Pancreas (tissue), 10 donors: ENCODE results near the gene HINT2. TPM values are rescaled to one million over a fixed set of nuclear protein-coding genes. Genes with fewer than 3 reads are reported as not detected.

ENCODE experiments used
- ATAC-seq, 4 donors: fragments of 200-7000 bp; cut with Tn5 transposase; one replicate each; pipeline versions ENCODE4 v1.8.0 to v1.9.1; 2020; ENCODE audit warnings: mild to moderate bottlenecking in 4 of 4, moderate library complexity in 4 of 4
- DNase-seq, 6 donors: peaks; one replicate each; pipeline ENCODE4 v3.0.0-alpha.2; 2020
- FAIRE-seq: peaks from 2 replicates; lab custom pipeline; 2012; peaks lifted over from hg19 to GRCh38; lab: Jason Lieb, UNC
- H3K27ac ChIP-seq, 4 donors: fragments of 200-600 bp; sonication (generic); 1 replicate in 3 of 4; 2 replicates in 1 of 4; pipeline versions ENCODE4 v1.5.0 to v1.8.0; 2020
- H3K27me3 ChIP-seq, 4 donors: fragments of 200-600 bp; one replicate each; pipeline ENCODE4 v1.8.0; 2021
- H3K36me3 ChIP-seq, 3 donors: fragments of 200-600 bp; sonication (generic) in 1 of 3; one replicate each; pipeline versions ENCODE4 v1.5.0 to v1.8.0; 2020 to 2021
- H3K4me1 ChIP-seq, 3 donors: fragments of 200-600 bp; one replicate each; pipeline ENCODE4 v1.8.0; 2021
- H3K4me3 ChIP-seq, 4 donors: fragments of 200-600 bp; sonication (generic) in 2 of 4; one replicate each; pipeline versions ENCODE4 v1.5.0 to v1.8.0; 2020 to 2021
- H3K9me3 ChIP-seq, 4 donors: fragments of 200-600 bp; one replicate each; pipeline ENCODE4 v1.8.0; 2021
- WGBS, 2 donors: extraction: QIAGEN DNeasy Blood & Tissue Kit; methylation state at CpG; one replicate each; pipeline ENCODE4 v1.1.7; 2013; 5-methylcytosine and 5-hydroxymethylcytosine counted together
- intact Hi-C, 3 donors: fragments of 100-400 bp; cut with DNase I; formaldehyde crosslinking; loops; one replicate each; pipeline versions ENCODE4 v1.11.1 to v1.14.2; 2022
- polyA plus RNA-seq, 2 donors: library from polyadenylated mRNA; stranded (reverse); fragments of 200-250 nt; gene quantifications; one replicate each; pipeline ENCODE4 v1.2.3, GENCODE V29; 2013
- total RNA-seq, 6 donors: library from RNA; stranded (reverse); fragmentation: NEBNext Ultra II Directional in 4 of 6; extraction: Animal tissue kit (Norgen Biotek cat#: 25700) in 4 of 6; gene quantifications; one replicate each; pipeline versions ENCODE4 v1.2.1 to v1.2.4, GENCODE V29; 2021 to 2023
- TF ChIP-seq, protein P1 (sequence below), 4 donors: fragments of 200-600 bp; sonication (generic) in 3 of 4; IDR thresholded peaks; one replicate each; pipeline versions ENCODE4 v1.5.0 to v1.8.0; 2021; ENCODE audit warnings: antibody characterized with exemption in 4 of 4
- donor health status: healthy with polysubstance abuse.
- donor health status: DM: no; HTN: no; CAD: no; lungs with moderate emphysema.
- donor health status: DM: no; HTN: no; CAD: no.
- donor health status: control.
- donor health status: control.
- donor health status: Bipolar disorder and iron deficiency.
- donor health status: DM: yes; HTN: yes; CAD: no.
- donor health status: DM: no; HTN: no; CAD: no.
- donor health status: DM: no; HTN: no; CAD: no.
- donor health status: DM: yes; HTN: yes; CAD: no.

HINT2 gene
- total and polyA plus RNA-seq, 8 donors: 20.6 to 64.2 (median 34.0) TPM

DNA sequence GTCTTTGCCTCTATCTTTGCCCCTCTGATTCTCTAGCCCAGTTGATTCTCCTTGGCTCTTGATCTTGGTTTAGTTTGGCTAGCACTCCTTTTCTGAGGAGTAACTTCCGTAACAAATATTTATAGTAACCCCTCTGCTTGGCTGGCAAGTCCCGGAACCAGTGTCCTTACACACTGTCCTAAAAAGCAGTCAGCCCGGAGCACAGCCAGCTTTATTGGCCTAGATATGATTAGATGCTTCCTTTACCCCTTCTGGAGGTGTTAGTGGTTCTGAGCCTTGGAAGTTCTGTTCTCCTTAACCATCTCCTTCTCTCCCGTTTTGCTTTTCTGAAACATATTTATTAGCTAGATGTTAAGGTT lies 43.8 kb downstream of the HINT2 start:
- Histone ChIP-seq H3K4me1 (peaks cover 12 to 25% (median 19%) of the 10 kb centered on the region in 3 donors), H3K9me3 (no peaks in the 10 kb centered on the region), H3K36me3 (no peaks in the 10 kb centered on the region), H3K27ac (peak overlapping the region; percentile 28 to 80 (median 58)), H3K4me3 (peak overlapping the region in 1 of 4 donors; percentile 2), H3K27me3 (no peaks in the 10 kb centered on the region)
- DNase-seq (peak in 1 of 6 donors; percentile 39), ATAC-seq (peak; percentile 66 to 82 (median 74)), FAIRE-seq (no peak)
- intact Hi-C loops: no loop called here
- WGBS, 2 donors: 4% methylated on average over 4 of the region's 4 CpGs
- TF ChIP-seq, protein P1, sequence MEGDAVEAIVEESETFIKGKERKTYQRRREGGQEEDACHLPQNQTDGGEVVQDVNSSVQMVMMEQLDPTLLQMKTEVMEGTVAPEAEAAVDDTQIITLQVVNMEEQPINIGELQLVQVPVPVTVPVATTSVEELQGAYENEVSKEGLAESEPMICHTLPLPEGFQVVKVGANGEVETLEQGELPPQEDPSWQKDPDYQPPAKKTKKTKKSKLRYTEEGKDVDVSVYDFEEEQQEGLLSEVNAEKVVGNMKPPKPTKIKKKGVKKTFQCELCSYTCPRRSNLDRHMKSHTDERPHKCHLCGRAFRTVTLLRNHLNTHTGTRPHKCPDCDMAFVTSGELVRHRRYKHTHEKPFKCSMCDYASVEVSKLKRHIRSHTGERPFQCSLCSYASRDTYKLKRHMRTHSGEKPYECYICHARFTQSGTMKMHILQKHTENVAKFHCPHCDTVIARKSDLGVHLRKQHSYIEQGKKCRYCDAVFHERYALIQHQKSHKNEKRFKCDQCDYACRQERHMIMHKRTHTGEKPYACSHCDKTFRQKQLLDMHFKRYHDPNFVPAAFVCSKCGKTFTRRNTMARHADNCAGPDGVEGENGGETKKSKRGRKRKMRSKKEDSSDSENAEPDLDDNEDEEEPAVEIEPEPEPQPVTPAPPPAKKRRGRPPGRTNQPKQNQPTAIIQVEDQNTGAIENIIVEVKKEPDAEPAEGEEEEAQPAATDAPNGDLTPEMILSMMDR (IDR thresholded peaks at IDR 0.05): no peak

DNA sequence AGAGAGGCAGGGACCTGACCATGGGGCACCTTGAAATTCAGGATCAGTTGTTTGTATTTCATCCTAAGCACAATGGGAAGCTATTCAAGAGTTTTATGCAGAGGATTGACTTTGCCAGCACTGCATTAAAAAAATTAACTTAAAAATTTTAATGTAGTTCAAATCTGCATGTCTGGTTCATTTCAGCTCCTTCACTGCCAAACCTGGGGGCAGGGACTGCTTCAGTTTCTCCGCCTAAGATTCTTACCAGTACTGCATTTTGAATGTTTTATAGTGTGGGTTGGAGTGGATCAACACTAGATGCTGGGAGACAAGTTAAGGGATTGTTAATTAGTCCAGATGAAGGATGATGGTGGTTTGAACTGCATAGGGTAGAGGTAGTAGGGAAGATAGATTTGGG lies 45.1 kb downstream of the HINT2 start:
- Histone ChIP-seq H3K27me3 (no peaks in the 10 kb centered on the region), H3K4me1 (peaks cover 12 to 25% (median 19%) of the 10 kb centered on the region in 3 donors), H3K4me3 (no peak overlapping the region), H3K27ac (no peak overlapping the region), H3K36me3 (no peaks in the 10 kb centered on the region), H3K9me3 (no peaks in the 10 kb centered on the region)
- DNase-seq: no peak
- intact Hi-C loops: no loop called here
- ATAC-seq: no peak
- TF ChIP-seq, protein P1 (IDR thresholded peaks at IDR 0.05): no peak
- WGBS, 2 donors: 95 to 98% methylated on average over 1 of the region's 1 CpG
- no peak for FAIRE-seq

DNA sequence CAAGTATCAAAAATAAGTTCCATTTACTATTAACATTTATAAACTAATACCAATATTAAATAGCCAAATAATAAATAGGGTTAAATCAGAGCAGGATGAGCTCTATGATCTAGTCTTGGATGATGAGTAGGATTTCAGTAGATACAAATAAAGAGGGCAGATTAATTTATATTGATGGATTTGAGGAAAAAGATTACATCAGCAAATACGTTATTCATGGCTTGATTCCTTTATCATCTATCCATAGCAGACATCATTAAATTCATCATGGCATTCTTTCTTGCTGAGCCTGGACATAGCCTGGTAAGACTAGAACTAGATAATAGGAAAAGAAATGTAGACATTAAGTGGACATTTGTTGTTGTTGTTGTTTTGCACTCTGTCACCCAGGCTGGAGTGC lies 47.4 kb downstream of the HINT2 start:
- FAIRE-seq (no peak), ATAC-seq (no peak), DNase-seq (no peak)
- H3K36me3 ChIP-seq: no peaks in the 10 kb centered on the region
- no peaks in the 10 kb centered on the region for H3K9me3 ChIP-seq
- H3K4me1 ChIP-seq: peaks cover 12 to 24% (median 17%) of the 10 kb centered on the region in 3 donors
- no peak overlapping the region for H3K4me3 ChIP-seq
- intact Hi-C loops: no loop called here
- WGBS, 2 donors: 88 to 92% methylated on average over 1 of the region's 1 CpG
- no peaks in the 10 kb centered on the region for H3K27me3 ChIP-seq
- TF ChIP-seq, protein P1 (IDR thresholded peaks at IDR 0.05): no peak
- no peak overlapping the region for H3K27ac ChIP-seq

DNA sequence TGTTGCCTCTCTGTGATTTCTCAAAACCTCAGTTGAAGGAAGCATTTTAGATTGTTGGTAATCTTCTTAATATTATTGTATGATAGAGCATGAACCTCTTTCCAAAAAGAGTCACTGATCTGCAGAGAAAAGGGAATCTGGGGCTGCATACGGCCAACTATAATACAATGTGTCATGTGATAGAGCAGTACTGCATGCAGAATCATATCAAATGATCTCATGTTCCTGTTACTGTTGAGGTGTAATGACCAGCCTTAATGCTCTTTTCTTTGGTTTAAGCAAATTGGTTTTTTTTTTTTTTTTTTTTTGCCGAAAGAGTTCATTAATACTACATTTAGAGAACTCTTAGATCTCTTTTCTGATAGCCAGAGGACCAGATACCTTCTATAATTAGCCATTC lies 47.8 kb downstream of the HINT2 start:
- Histone ChIP-seq H3K27ac (no peak overlapping the region), H3K27me3 (no peaks in the 10 kb centered on the region), H3K36me3 (no peaks in the 10 kb centered on the region), H3K4me3 (no peak overlapping the region), H3K9me3 (no peaks in the 10 kb centered on the region), H3K4me1 (peaks cover 7 to 20% (median 12%) of the 10 kb centered on the region in 3 donors)
- FAIRE-seq (no peak), ATAC-seq (no peak), DNase-seq (no peak)
- WGBS, 2 donors: 83 to 94% methylated on average over 2 of the region's 2 CpGs
- TF ChIP-seq, protein P1 (IDR thresholded peaks at IDR 0.05): no peak
- intact Hi-C loops: no loop called here

DNA sequence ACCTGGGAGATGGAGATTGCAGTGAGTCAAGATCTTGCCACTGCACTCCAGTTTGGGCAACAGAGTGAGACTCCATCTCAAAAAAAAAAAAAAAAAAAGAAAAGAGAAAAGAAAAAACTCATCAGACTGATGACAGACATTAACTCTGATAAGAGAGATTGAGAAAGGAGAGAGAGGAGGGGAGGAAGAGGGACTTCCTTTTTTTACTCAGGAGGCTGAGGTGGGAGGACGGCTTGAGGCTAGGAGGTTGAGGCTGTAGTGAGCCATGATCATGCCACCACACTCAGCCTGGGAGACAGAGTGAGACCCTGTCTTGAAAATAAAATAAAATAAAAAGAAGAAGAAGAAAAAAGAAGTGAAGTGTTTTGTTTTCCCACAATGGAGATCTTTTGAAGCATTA lies 51.0 kb downstream of the HINT2 start:
- no peak for DNase-seq
- FAIRE-seq: no peak

More for the DNA sequence above, 51.0 kb downstream of the HINT2 start:
- TF ChIP-seq, protein P1 (IDR thresholded peaks at IDR 0.05): no peak
- 93 to 100% methylated on average over 1 of the region's 1 CpG for WGBS, 2 donors
- ATAC-seq: no peak
- no peak overlapping the region for H3K4me3 ChIP-seq
- intact Hi-C loops: no loop called here
- H3K27ac ChIP-seq: no peak overlapping the region
- no peaks in the 10 kb centered on the region for H3K36me3 ChIP-seq
- no peaks in the 10 kb centered on the region for H3K27me3 ChIP-seq
- H3K9me3 ChIP-seq: no peaks in the 10 kb centered on the region
- H3K4me1 ChIP-seq: peaks cover 0 to 3% (median 0%) of the 10 kb centered on the region in 3 donors
